Stimulated activated CD4-positive, alpha-beta T cell treated with anti-CD3 and anti-CD28 coated beads, Interleukin-1b, Interleukin-23, amount 100 ng/mL, for 24 hours (primary cell): Measurements from ENCODE around the gene CDK6.

Experiments
- DNase-seq, 4 experiments: peaks; one replicate each; pipeline ENCODE4 v3.0.0-alpha.2; 2020; ENCODE audit warnings: low read depth in 4 of 4, low spot score in 1 of 4

CDK6 gene

DNA sequence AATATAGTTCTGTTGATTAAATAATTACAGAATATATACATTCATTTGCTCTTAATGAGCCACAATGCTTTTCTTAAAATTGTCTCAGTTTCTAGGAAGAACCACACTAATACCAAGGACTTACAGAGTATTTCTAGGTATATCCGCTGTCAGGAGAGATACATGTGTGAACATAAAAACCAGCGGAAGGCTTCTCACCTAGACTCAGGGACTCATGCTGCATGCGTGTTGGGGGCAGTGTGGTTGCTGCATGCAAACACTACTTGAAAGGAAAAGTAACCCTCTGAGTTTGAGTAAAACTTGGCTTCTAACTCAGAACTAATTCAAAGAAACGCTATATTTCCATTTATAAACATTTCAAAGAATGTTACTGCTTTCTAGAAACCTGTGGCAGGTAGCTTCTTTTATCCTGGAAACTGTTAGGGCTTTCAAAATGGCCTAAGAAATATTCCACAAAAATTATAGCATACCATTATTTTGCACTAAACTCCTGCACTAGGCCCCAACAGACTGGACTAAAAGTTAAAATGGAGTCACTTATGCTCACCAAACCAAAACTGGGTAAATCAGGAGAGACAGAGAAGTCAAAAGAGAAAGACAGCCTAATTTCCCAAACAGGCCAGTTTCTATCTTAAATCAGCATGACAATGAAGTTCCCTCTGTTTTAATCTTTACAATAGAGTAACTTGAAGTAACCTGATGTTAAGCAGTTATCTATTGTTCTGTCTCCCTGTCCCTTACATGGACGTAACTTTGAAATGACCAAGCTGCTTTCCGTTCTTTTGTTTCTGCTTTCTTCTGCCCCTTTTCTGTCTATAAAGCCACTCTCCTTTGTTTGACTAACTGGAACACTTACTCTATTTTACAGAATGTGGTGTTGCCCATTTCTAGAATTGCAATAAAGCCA is 151.0 kb downstream of the CDK6 start:
- peak in 3 of 4 experiments; percentile 11 to 42 (median 27) for DNase-seq

- DNase-seq, result no peak
These were observed 152.1 kb downstream of the CDK6 start for GRCh38 chr7:92684274-92684673.

GRCh38 chr7:92682903-92683539 is 153.4 kb downstream of the CDK6 start:
- DNase-seq, result no peak

- DNase-seq, result no peak
These were observed 154.0 kb downstream of the CDK6 start for GRCh38 chr7:92682330-92682729.

DNA sequence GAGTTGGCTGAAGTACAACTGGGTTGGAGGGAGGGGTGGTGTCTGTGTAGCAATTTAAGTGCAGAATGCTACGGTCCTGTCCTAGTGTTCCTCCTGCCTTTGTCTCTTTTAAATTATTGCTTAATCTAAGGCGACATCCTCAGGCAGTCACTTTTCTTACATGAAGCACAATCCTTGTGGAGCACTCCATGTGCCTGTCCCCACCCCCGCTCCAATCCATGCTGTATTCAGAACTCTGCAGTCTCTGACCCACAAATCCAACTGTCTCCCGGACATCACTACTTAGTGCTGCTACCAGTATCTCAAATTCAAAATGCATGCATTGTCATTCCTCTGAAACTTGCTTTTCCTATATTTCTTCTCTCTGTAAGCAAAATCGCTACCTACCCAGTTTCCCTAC is 154.7 kb downstream of the CDK6 start:
- DNase-seq, result no peak

DNA sequence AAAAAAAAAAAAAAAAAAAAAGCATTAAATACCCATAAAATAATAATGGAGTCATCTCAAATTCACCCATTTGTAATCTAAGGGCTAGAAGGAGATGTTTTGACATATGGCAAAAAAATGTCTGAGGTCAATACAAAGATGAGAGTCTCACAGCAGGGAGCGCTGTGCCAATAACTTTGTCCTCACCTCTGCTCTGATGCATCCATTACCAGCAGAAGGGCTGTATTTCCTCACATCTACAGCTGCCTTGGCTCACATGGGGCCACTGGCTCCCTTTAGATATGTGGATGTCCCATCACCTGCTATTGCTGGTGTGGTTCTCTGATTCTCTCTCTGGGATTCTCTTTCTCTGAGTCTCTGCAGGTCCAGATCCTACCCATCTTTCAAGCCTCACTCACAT is 155.9 kb downstream of the CDK6 start:
- DNase-seq, result no peak

DNA sequence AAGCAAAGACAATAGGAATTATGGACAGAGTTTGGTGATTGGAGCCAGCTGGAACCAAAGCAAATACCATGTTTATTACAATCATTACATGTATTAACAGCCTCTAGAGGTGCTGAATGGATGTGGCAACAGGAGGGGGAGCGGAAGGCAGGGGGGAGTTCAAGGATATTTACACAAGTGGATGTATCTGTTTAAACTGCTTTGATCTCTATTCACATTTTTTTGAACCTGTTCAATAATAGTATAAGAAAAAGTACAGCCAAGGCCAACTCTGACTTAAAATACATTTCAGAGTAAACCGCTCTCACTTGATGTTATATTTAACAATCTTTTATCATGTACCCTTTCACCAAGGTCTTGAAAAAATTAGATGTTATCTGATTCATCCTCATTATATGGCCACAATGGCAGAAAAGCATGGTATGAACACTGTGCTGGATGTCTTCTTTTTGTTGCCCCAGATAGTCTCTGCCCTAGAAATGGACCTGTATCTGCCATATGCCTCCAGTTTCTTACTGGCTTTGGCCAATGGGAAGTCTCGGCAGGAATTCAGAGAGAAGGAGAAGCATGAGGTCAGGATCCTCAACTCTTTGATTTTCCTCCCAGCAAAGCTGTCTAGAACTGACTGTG is 158.0 kb downstream of the CDK6 start:
- no peak for DNase-seq

GRCh38 chr7:92674379-92674778 is 162.0 kb downstream of the CDK6 start:
- DNase-seq, result no peak

- DNase-seq, result no peak
These were observed 164.7 kb downstream of the CDK6 start for GRCh38 chr7:92671505-92672169.

DNA sequence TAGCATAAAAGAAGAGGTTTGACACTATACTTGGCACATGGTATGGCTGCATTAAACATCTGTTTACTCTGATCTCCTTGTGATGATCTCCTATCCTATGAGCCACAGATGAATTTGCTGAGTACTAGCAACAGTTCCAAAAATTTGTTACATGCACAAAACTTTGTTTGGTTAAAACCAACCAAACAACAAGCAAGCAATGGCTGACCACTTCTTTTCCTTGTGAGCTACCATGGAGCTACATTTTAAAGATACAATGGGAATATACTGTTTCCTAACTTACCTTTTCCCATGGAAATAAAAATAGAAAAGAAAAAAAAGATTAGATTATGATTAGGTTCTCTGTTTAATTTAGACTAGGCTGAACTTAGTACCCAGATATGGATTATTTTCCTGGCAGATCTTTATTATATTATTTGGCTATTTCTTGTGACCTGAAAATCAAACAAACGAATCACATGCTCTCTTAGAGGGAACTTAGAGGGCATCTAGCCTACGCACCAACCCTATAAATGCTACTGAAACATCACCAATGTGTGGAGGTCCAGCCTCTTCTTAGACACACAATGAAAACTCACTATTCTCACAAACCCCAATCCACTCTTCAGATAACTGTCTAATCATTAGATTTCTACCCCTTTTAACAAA is 166.0 kb downstream of the CDK6 start:
- DNase-seq, result no peak

DNA sequence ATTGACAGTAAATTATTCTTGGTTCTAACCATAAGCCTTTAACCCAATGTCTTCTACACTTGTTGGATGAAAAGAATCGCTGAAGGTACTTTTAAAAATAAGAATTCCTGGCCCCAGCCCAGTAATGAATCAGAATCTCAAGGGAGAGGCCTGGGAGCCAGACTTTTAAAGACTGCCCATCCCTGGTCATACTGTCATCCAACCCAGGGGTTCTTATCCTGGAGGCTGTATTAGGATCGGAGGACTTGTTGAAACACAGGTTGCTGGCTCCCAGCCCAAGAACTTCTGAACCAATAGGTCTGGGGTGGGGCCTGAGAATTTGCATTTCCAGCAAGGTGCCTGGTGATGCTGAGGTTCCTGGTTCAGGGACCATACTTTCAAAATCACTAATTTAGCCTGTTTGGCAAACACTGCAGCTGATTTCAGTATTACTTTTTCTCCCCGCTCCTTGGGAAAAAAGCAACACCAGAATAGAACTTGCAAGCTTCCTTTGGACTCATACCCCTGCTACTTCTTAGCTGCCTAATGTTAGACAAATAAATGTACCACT is 166.7 kb downstream of the CDK6 start:
- DNase-seq, result no peak

DNA sequence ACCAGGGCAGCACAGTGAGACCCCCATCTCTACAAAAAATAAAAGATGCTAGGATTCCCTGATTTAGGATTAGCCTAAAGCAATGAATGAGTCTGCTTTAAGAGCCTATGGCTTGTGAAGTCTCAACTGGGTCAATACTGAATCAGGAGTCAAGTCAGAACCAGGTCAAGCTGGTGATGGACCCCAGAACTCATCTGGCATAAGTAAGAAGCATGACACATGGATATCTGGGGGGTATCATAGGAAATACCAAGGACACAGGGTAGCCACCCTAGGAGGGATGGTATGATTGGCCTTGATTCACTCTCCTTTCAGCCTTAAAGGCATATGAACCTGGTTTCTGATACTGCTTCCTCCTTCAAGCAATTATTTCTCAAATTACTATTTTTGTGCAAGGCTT is 167.8 kb downstream of the CDK6 start:
- DNase-seq, result no peak

- DNase-seq, result no peak
These were observed 168.4 kb downstream of the CDK6 start for GRCh38 chr7:92667816-92668535.

- DNase-seq, result no peak
These were observed 170.4 kb downstream of the CDK6 start for GRCh38 chr7:92665926-92666325.

DNA sequence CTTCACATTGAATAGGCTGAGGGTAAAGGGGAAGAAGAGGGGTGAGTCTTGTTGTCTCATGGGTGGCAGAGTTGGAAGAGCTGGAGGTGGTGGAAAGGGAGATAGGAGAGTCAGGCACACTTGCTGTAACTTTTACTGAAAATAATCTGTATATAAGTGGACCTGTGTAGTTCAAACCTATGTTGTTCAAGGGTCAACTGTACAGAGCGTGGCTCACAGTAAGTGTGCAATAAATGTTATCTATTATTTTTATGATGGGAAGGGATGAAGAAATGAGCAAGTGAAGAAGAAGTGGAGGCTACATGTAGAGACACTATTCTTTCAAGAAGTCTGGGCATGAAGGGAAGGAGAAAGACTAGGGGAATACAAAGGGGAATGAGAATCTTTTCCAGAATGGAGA is 174.7 kb downstream of the CDK6 start:
- no peak for DNase-seq

DNA sequence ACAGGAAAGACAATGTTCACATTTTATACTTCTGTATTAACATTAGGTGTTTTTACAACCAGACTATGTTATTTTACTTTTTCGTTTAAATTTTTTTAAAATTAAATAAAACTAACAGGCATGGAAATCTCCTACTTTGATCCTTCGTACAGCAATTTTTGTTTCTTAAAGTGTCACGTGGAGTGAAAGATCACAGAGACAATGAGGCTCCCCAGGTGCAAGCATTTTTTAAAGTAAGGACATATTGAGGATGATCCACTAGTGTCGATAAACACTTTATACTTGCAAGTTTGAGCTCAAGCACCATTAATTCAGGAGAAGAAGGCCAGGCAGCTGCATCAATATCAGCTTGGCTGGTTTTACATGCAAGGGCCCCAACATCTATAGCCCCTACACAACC is 177.7 kb downstream of the CDK6 start:
- no peak for DNase-seq

DNA sequence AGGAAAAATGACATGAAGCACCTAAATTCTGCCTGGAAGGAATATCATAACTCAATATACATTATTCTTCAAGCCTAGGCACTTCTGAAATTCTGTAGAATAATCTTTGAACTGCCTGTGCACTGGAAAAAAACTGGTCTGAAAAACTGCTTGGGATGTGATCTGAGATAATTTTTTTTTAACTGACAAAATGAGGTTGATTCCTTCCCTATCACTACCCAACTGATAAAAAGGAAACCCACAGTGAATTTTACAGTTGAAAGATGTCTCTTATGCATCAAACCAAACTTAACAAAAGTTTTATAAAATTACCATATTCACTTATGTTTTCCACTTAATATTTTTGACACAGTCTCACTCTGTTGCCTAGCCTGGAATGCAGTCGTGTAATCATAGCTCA is 179.0 kb downstream of the CDK6 start:
- no peak for DNase-seq

GRCh38 chr7:92656121-92656520 is 180.3 kb downstream of the CDK6 start:
- DNase-seq, result no peak

GRCh38 chr7:92655346-92655884 is 181.0 kb downstream of the CDK6 start:
- no peak for DNase-seq

GRCh38 chr7:92653136-92653535 is 183.2 kb downstream of the CDK6 start:
- DNase-seq, result no peak
